ENCODE results near the gene TRPC4.

GRCh38 chr13:37709318-37709717 lies 160.3 kb downstream of the TRPC4 start:
- no peak for TF ChIP-seq CTCF (conservative IDR thresholded peaks at IDR 0.05; ENCODE audit: low read depth, low read length)
- TF ChIP-seq EZH2 (IDR thresholded peaks at IDR 0.05; ENCODE audit: low read length, unreplicated experiment), result no peak
